AG04449 (cell line): ENCODE measurements around the gene UBAP2L.

ENCODE experiments used
- CTCF ChIA-PET: fragments of 350-600 bp; formaldehyde crosslinking; extraction: SDS; loops from one replicate; lab custom pipeline; 2021; ENCODE audit warnings: antibody characterized with exemption; lab: Yijun Ruan, JAX
- POLR2A ChIA-PET: fragments of 400-600, 350-600 bp; formaldehyde crosslinking; extraction: SDS; loops from one replicate; lab custom pipeline; 2020; ENCODE audit warnings: antibody characterized with exemption, inconsistent platforms; lab: Yijun Ruan, JAX
- DNase-seq: peaks from one replicate; pipeline ENCODE4 v3.0.0-alpha.2; 2010; ENCODE audit warnings: low read depth, low spot score
- H3K4me3 ChIP-seq: 2 replicates; pipeline ENCODE4 v1.5.1; 2011; ENCODE audit warnings: low read depth, mild to moderate bottlenecking, control low read depth, low read length
- TF ChIP-seq, protein P1 (sequence below): IDR thresholded peaks from one replicate; pipeline ENCODE4 v1.5.1; 2011; ENCODE audit warnings: mild to moderate bottlenecking, moderate library complexity, low read length, control low read depth, inconsistent platforms; ENCODE audit not compliant: insufficient read depth; ENCODE audit errors: missing control alignments

The UBAP2L gene

DNA sequence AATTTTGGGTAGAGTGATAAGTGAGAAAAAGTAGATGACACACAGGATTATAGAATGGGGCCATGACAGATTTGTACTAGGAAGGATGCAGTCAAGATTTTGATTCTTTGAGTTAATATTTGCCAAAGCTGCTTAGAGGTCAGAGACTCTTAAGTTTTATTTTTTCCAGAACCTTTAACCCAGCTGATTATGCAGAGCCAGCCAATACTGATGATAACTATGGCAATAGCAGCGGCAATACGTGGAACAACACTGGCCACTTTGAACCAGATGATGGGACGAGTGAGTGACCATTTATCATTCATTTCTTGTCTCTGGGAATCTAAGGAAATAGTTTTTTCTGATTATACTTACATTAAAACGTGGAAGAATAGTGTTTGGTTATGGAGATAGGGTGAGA, 16.1 kb downstream of the UBAP2L start:
- no peak for DNase-seq
- CTCF ChIA-PET: no interaction called here

DNA sequence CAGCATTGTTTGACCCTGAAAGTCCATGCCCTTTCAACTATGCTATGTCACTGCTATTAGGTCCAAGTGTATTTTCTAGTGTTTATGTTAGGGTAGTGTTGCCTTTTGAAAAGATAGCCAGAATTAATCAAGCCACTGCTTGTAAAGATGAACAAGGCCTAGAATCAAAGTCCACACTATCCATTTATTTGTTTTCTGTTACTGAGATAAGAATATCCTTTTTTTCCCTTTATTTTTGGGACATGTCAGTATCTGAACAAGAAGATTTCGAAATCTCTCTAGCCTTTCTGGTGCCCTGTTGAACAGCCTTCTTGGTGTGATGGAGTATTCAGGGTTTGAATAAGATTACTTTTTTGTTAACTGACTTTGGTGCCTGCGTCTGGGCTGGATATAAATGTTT, 16.7 kb downstream of the UBAP2L start:
- DNase-seq: no peak
- ChIA-PET CTCF (interaction anchor here (1.1 to 1.3 kb wide), 2 partner anchors 10 to 85 kb away, joined by 3 read pairs; no protein-coding TSS in a partner anchor), POLR2A (interaction anchor here (0.8 kb wide), 1 partner anchor 17 kb away, joined by 3 read pairs; a partner anchor contains a TSS)
- TF ChIP-seq, protein P1, sequence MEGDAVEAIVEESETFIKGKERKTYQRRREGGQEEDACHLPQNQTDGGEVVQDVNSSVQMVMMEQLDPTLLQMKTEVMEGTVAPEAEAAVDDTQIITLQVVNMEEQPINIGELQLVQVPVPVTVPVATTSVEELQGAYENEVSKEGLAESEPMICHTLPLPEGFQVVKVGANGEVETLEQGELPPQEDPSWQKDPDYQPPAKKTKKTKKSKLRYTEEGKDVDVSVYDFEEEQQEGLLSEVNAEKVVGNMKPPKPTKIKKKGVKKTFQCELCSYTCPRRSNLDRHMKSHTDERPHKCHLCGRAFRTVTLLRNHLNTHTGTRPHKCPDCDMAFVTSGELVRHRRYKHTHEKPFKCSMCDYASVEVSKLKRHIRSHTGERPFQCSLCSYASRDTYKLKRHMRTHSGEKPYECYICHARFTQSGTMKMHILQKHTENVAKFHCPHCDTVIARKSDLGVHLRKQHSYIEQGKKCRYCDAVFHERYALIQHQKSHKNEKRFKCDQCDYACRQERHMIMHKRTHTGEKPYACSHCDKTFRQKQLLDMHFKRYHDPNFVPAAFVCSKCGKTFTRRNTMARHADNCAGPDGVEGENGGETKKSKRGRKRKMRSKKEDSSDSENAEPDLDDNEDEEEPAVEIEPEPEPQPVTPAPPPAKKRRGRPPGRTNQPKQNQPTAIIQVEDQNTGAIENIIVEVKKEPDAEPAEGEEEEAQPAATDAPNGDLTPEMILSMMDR: no peak
- H3K4me3 ChIP-seq: no peak overlapping the region

More for the DNA sequence above, 16.1 kb downstream of the UBAP2L start:
- H3K4me3 ChIP-seq: no peak overlapping the region
- POLR2A ChIA-PET: no interaction called here
- TF ChIP-seq, protein P1: no peak

DNA sequence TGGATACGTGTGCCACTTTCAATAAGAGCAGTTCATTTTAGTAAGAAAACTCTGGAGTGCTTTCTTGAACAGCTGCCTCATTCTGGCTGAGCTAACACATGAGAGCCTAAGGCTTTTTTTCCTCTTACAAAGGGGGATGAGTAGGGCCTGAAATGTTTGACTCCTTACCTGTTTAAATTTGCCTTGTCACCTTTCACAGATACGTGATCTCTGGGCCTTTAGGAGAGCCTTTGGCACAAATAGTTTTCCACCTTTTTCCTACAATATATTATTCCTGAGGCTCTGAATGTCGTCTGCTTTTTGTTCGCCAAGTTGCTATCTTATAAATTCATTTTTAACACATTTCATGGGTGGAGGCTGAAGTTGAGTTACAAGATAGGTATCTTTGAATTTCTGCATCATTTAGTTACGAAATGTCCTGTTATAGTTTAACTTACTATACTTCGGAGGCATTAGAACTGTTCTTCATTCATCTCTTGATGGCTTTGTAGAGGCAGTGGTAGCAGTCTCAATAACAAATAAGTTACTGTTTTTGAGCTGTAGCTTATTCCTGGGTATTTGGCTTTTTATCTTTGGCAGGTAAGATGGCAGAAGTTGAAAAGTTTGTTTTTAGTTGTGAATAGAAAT, 17.2 kb downstream of the UBAP2L start:
- TF ChIP-seq, protein P1: no peak
- CTCF ChIA-PET: interaction anchor here (1.1 to 1.3 kb wide), 2 partner anchors 10 to 85 kb away, joined by 3 read pairs; no protein-coding TSS in a partner anchor
- DNase-seq: no peak
- H3K4me3 ChIP-seq: no peak overlapping the region
- POLR2A ChIA-PET: interaction anchor here (0.8 kb wide), 1 partner anchor 18 kb away, joined by 3 read pairs; a partner anchor contains a TSS

GRCh38 chr1:154239491-154239890, 18.7 kb downstream of the UBAP2L start:
- POLR2A ChIA-PET: no interaction called here

DNA sequence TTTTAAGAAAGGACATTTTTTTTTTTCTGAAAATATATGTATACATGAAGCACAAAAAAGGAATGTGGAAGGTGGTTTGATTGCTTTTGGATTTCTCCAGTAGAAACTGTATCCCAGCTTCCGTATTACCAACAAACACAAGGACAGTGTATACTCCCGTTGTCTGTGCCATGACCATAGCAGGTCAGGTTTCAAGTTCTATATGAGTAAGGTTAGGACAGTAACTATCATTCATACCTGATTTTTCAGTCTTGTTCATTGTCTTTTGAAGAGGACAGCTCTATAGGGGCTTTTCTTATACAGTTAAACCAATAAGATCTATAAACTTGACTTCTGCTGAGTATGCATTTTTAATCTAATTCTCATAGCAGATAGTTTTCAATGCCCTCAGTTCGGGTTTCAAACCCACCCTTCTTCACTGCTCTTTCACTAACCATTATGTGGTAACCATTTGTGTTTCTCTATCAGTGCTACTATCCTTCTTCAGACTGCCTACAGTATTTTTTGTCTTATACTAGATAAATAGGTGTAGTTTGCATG, 19.6 kb downstream of the UBAP2L start:
- DNase-seq: no peak
- ChIA-PET POLR2A (interaction anchor here (1.6 kb wide), 1 partner anchor 20 kb away, joined by 5 read pairs; the partner anchor contains the start of gene UBAP2L), CTCF (interaction anchor here (1.1 kb wide), 1 partner anchor 96 kb away, joined by 3 read pairs; no protein-coding TSS in a partner anchor)
- H3K4me3 ChIP-seq: no peak overlapping the region
- TF ChIP-seq, protein P1: no peak

More at GRCh38 chr1:154239491-154239890, 18.7 kb downstream of the UBAP2L start:
- no peak for DNase-seq
- H3K4me3 ChIP-seq: no peak overlapping the region
- TF ChIP-seq, protein P1: no peak
- CTCF ChIA-PET: no interaction called here

GRCh38 chr1:154241703-154242351, 21.1 kb downstream of the UBAP2L start:
- no peak overlapping the region for H3K4me3 ChIP-seq
- TF ChIP-seq, protein P1: no peak
- CTCF ChIA-PET: interaction anchor here (0.9 to 1.1 kb wide), 2 partner anchors 16 to 42 kb away, joined by 3 to 4 read pairs; no protein-coding TSS in a partner anchor
- DNase-seq: no peak
- POLR2A ChIA-PET: no interaction called here
